ENCODE results near the gene NELFCD. TPM values are rescaled to one million over a fixed set of nuclear protein-coding genes. Genes with fewer than 3 reads are reported as not detected.
"Not testable (repeated sequence)": the region's sequence is repeated elsewhere in the genome, so short reads cannot be mapped to it uniquely, and the experiment has no call there.

NELFCD gene
- total RNA-seq, 1 donor from 2014 or later: 37.6 TPM

- H3K27ac Mint-ChIP-seq (ENCODE audit: unreplicated experiment): no peak overlapping the region
- no peak for DNase-seq (ENCODE audit: low spot score)
- no peak for TF ChIP-seq CTCF (IDR thresholded peaks at IDR 0.05)
- no peak overlapping the region for H3K4me3 Mint-ChIP-seq (ENCODE audit: unreplicated experiment)
- peaks cover 5% of the 10 kb centered on the region for H3K27me3 Mint-ChIP-seq (ENCODE audit: low read depth)
- H3K36me3 Mint-ChIP-seq (ENCODE audit: low read depth): no peaks in the 10 kb centered on the region
- H3K4me1 Mint-ChIP-seq (ENCODE audit: low read depth): no peaks in the 10 kb centered on the region
- H3K9me3 Mint-ChIP-seq (ENCODE audit: low read depth): peaks cover 10% of the 10 kb centered on the region
These were observed 28.0 kb upstream of the NELFCD start for GRCh38 chr20:58953050-58953449.

GRCh38 chr20:58956078-58956477 is 25.0 kb upstream of the NELFCD start:
- Mint-ChIP-seq H3K36me3 (ENCODE audit: low read depth) (no peaks in the 10 kb centered on the region), H3K27ac (ENCODE audit: unreplicated experiment) (no peak overlapping the region), H3K4me3 (ENCODE audit: unreplicated experiment) (no peak overlapping the region), H3K4me1 (ENCODE audit: low read depth) (no peaks in the 10 kb centered on the region), H3K27me3 (ENCODE audit: low read depth) (peaks cover 7% of the 10 kb centered on the region), H3K9me3 (ENCODE audit: low read depth) (peaks cover 10% of the 10 kb centered on the region)
- DNase-seq (ENCODE audit: low spot score): no peak
- no peak for TF ChIP-seq CTCF (IDR thresholded peaks at IDR 0.05)

- no peaks in the 10 kb centered on the region for H3K4me1 Mint-ChIP-seq (ENCODE audit: low read depth)
- no peak overlapping the region for H3K4me3 Mint-ChIP-seq (ENCODE audit: unreplicated experiment)
- peaks cover 12% of the 10 kb centered on the region for H3K27me3 Mint-ChIP-seq (ENCODE audit: low read depth)
- no peak overlapping the region for H3K27ac Mint-ChIP-seq (ENCODE audit: unreplicated experiment)
- H3K9me3 Mint-ChIP-seq (ENCODE audit: low read depth): peaks cover 11% of the 10 kb centered on the region
- DNase-seq (ENCODE audit: low spot score): no peak
- H3K36me3 Mint-ChIP-seq (ENCODE audit: low read depth): no peaks in the 10 kb centered on the region
- no peak for TF ChIP-seq CTCF (IDR thresholded peaks at IDR 0.05)
These were observed 21.4 kb upstream of the NELFCD start for GRCh38 chr20:58959652-58960051.

GRCh38 chr20:58963060-58963584 is 17.9 kb upstream of the NELFCD start:
- peaks cover 7% of the 10 kb centered on the region for H3K9me3 Mint-ChIP-seq (ENCODE audit: low read depth)
- no peaks in the 10 kb centered on the region for H3K4me1 Mint-ChIP-seq (ENCODE audit: low read depth)
- H3K27me3 Mint-ChIP-seq (ENCODE audit: low read depth): peaks cover 15% of the 10 kb centered on the region
- no peak for TF ChIP-seq CTCF (IDR thresholded peaks at IDR 0.05)
- H3K27ac Mint-ChIP-seq (ENCODE audit: unreplicated experiment): no peak overlapping the region
- no peak overlapping the region for H3K4me3 Mint-ChIP-seq (ENCODE audit: unreplicated experiment)
- DNase-seq (ENCODE audit: low spot score): no peak
- H3K36me3 Mint-ChIP-seq (ENCODE audit: low read depth): no peaks in the 10 kb centered on the region

- H3K4me1 Mint-ChIP-seq (ENCODE audit: low read depth); H3K9me3 Mint-ChIP-seq (ENCODE audit: low read depth); H3K27ac Mint-ChIP-seq (ENCODE audit: unreplicated experiment); H3K4me3 Mint-ChIP-seq (ENCODE audit: unreplicated experiment); H3K36me3 Mint-ChIP-seq (ENCODE audit: low read depth); DNase-seq (ENCODE audit: low spot score): not testable (repeated sequence)
- H3K27me3 Mint-ChIP-seq (ENCODE audit: low read depth): peaks cover 17% of the 10 kb centered on the region
These were observed 17.1 kb upstream of the NELFCD start for GRCh38 chr20:58963922-58964321.

All from chondrocyte (in vitro differentiated cells).